Hematopoietic multipotent progenitor cell (in vitro differentiated cells): ENCODE measurements around the gene HECTD4. TPM values are rescaled to one million over a fixed set of nuclear protein-coding genes. Genes with fewer than 3 reads are reported as not detected.

ENCODE experiments used
- small RNA-seq: library from RNA; depleted of rRNA; stranded (forward); fragments of <200 nt; gene quantifications from one replicate; pipeline ENCODE3, GENCODE V24; 2012
- total RNA-seq: library from RNA; depleted of rRNA; stranded (reverse); fragments of >200 nt; gene quantifications from one replicate; pipeline ENCODE4 v1.2.3, GENCODE V29; 2012

Gene HECTD4
- total RNA-seq, 1 donor: 39.0 TPM

Small RNAs within 50 kb of the gene (small RNA-seq; reads per million reads assigned to genes)
- not detected for gene RF00019

Other genes starting within 250 kb of the HECTD4 start
- 633 TPM for gene RPL6, start 27.2 kb upstream of the HECTD4 start, total RNA-seq
- gene PTPN11, start 36.5 kb upstream of the HECTD4 start, total RNA-seq: 43.1 TPM